Islet precursor cell (in vitro differentiated cells): ENCODE measurements around the gene KDM3A.

ENCODE experiments used
- DNase-seq: peaks from one replicate; pipeline ENCODE4 v3.0.0-alpha.2; 2018

Gene KDM3A, protein sequence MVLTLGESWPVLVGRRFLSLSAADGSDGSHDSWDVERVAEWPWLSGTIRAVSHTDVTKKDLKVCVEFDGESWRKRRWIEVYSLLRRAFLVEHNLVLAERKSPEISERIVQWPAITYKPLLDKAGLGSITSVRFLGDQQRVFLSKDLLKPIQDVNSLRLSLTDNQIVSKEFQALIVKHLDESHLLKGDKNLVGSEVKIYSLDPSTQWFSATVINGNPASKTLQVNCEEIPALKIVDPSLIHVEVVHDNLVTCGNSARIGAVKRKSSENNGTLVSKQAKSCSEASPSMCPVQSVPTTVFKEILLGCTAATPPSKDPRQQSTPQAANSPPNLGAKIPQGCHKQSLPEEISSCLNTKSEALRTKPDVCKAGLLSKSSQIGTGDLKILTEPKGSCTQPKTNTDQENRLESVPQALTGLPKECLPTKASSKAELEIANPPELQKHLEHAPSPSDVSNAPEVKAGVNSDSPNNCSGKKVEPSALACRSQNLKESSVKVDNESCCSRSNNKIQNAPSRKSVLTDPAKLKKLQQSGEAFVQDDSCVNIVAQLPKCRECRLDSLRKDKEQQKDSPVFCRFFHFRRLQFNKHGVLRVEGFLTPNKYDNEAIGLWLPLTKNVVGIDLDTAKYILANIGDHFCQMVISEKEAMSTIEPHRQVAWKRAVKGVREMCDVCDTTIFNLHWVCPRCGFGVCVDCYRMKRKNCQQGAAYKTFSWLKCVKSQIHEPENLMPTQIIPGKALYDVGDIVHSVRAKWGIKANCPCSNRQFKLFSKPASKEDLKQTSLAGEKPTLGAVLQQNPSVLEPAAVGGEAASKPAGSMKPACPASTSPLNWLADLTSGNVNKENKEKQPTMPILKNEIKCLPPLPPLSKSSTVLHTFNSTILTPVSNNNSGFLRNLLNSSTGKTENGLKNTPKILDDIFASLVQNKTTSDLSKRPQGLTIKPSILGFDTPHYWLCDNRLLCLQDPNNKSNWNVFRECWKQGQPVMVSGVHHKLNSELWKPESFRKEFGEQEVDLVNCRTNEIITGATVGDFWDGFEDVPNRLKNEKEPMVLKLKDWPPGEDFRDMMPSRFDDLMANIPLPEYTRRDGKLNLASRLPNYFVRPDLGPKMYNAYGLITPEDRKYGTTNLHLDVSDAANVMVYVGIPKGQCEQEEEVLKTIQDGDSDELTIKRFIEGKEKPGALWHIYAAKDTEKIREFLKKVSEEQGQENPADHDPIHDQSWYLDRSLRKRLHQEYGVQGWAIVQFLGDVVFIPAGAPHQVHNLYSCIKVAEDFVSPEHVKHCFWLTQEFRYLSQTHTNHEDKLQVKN (N-terminal part only)

GRCh38 chr2:86440631-86441391 is at the start of gene KDM3A:
KDM3A (plus strand) TSS chr2:86441371; CDS start chr2:86442048, 677 bp downstream.
- peak; percentile 100 for DNase-seq

DNA sequence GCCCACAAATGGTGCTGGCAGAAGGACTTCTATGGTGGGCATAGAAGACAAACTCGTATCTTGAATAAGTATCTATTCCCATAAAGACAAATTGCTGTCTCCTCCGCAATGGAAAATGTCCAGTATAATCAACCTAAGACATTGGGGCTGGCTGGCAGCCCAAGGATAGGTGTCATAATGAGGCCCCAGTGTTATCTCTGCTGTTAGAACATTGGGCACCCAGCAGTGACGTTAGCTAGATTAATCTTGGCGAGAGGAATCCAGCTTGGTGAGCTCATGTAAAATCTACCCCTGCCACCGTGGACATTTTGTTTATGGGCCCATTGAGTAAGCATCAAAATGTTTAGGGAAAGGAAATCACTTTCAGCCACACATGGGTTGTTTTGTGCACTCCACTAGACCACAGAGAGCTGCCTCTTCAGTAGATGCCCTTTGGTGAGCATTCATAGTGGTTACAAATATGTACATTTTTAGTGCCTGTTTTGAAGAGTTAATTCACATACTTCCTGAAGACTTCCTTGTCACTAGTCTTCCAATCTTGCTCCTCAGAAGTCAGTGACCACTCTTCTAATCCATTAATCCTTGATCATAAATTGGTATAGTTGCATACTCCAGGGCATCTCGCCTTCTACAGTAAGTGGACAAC is 48.2 kb upstream of the KDM3A start:
- no peak for DNase-seq

DNA sequence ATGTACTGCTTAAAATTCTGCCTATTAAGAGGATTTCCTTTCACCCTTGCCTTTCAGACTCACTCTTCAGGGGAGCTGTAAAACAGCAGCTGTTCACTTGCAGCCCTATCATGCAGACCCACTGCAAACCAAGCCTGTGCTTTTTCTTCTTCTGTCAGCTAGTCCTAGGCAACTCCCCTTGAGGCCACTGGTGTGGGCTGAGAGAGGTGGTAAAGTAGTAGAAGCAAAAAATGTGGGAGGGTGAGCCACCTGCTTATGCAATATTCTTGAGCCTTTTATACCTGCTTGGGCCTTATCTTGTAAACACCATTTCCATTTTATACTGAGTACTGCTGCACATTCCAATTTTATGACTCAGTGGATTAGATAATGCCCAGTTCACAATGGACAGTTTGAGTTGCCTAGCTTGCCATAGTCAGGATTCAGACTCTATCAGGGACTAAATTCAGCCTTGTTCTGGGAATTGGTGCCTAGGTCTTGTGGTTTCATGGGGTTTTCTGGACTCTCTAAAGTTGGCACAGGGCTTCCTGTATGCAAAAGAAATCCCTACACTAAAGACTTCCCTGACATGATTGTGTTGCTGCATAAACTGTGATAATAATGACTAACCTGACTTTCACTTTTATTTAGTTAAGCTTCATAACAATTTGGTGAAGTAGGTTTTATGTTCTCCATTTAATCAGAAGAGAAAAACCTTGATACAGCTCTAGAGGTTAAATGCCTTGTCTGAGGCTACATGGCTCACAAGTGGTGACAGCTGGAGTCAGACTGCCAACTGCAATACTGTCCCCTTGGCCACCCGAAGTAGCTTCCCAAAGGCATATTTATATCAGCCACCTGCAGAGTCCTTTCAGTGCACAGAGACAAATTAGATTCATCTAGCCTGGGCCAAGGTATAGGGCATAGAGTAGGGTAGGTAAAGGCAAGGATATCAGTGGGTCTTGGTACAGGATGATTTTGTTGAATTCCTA is 47.4 kb upstream of the KDM3A start:
- DNase-seq = no peak

- no peak for DNase-seq
Observed at GRCh38 chr2:86396291-86396785, 44.8 kb upstream of the KDM3A start.

- DNase-seq = no peak
Observed at GRCh38 chr2:86397986-86398385, 43.2 kb upstream of the KDM3A start.

GRCh38 chr2:86398500-86399474 is 42.4 kb upstream of the KDM3A start:
- no peak for DNase-seq

DNA sequence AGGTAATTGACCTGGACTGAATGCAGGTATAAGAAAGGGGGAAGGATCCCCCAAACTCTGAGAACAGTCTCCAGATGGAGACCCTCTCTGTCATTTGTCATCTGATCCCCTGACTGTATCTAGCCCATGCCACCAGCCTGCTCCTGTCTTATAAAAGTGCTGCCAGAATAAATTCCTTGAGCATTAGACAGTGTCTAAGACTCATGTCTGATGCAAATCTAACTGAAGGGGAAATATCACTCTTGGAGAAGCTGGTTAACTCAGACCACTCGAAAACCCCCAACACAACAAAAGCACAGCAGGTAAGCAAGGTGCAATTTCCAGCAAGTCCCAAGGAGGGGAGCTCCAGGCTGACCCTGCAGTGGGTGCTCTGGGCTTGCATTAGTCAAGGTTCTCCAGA is 40.9 kb upstream of the KDM3A start:
- DNase-seq = no peak

- DNase-seq = no peak
Observed at GRCh38 chr2:86410581-86410980, 30.6 kb upstream of the KDM3A start.

DNA sequence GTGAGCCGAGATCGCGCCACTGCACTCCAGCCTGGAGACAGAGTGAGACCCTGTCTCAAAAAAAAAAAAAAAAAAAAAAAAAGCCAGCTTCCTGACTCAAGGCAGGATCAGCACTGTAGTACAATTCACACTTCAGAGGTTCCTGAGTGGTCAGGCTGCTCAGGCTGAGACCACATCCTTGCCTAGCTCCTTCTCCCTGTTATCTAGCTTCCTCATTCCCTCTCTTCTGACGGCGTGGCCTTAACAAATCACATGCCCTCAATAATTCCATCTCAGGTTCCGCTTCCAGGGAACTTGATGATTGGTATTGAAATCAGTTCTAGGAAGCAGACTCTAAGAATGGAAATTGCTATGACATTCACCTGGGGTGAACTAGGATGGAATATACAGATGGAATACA is 29.8 kb upstream of the KDM3A start:
- no peak for DNase-seq

DNA sequence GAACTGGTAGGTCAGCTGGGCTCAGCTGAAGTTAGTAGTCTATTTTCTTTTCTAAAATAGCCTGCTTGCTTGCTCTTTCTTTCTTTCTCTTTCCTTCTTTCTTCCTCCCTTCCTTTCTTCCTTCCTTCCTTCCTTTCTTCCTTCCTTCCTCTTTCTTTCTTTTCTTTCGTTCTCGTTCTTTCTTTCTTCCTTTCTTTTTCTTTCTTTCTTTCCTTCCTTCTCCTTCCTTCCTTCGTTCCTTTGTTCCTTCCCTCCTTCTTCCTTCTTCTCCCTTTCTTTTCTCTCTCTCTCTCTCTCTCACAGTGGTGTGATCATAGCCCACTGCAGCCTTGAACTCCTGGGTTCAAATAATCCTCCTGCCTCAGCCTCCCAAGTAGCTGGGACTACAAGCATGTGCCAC is 29.2 kb upstream of the KDM3A start:
- no peak for DNase-seq

DNA sequence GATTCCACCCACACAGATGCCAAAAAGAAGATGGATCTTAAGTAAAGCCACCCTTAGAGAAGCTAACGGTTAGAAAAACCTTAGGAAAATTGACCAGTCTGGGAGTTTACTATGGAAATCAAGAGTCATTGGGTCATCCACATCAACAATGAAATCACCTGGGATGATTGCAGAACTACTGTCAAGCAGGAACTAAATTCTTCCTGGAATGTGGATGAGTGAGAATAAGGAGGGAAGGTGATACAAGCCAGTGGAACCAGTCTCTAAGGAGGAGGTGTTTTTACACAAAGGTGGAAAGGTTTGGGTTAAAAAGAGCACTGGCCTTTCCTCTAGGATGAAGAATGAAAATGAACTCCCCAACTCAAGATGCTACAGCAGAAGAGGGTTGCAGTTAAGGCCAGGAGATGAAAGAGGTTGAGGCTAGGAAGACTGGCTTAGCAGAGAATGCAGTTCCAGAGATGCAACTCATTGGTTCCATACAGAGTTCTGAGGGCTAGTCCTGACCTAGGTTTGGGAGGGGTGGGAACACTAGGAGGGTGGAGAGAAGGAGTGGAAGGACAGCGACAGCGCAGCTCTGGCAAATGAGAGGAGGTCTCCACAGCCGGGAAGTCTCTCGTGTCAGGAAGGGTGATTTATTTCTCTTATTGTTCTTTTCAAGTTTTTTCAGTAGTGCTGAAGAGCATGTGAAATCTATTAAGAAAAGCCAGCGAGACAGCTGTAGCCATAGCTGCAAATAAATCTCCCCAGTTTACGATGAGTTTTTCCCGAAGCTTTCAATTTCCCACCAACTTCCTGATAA is 27.7 kb upstream of the KDM3A start:
- DNase-seq = no peak

DNA sequence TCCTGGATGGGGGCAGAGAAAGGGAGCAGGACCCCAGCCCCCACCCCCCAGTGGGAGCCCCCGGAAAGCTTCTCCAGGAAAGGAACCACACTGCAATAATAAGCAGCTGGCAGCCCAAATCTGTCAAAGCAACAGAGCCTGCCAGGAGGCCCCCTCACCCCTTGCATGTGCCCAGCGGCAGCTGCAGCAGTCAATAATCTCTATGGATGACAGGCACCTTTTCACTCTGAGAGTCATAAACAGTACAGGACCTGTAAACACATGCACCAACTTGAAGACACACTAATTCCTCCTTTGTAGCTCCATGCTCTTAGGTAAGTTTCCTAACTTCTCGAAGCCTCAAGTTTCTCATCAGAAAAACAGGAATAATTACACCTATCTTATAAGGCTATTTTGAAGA is 26.2 kb upstream of the KDM3A start:
- DNase-seq = no peak

- no peak for DNase-seq
Observed at GRCh38 chr2:86416146-86416545, 25.0 kb upstream of the KDM3A start.

GRCh38 chr2:86417961-86418360 is 23.2 kb upstream of the KDM3A start:
- no peak for DNase-seq

DNA sequence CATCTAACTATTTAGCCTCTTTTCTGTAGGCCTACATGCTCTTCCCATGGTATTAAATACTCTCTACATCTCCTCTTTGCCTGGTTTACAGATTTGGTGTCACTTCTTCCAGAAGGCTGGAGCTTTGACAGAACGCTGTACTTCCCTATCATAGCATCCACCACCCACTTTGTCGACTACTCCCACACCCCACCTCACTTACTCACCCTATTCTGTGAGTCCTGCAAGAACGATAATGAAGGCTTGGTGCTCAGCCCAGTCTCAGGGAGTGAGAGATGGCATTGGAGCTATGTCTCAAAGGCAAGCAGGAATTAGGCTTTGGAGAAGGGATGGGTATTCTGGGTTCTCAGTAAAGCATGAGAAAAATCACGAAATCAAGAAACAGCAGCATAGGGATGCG is 20.3 kb upstream of the KDM3A start:
- no peak for DNase-seq

GRCh38 chr2:86426271-86426670 is 14.9 kb upstream of the KDM3A start:
- DNase-seq = no peak

DNA sequence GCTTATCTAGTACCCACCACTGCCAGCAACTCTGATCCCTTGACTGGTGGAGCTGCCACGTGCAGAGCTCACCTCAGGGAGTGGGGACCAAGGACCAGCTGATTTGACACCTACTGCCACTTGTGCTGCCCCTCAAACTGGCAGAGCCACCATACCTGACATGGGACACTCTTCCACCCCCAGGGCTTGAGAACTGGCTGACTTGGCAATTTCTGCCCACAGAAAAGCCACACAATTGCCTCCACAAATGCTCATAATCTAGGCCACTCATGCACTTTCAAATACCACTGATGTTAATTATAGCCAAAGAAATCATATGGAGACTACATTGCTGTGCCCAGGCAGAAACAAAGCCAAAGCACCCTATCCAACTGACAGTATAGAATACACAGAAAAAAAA is 11.8 kb upstream of the KDM3A start:
- DNase-seq = no peak

DNA sequence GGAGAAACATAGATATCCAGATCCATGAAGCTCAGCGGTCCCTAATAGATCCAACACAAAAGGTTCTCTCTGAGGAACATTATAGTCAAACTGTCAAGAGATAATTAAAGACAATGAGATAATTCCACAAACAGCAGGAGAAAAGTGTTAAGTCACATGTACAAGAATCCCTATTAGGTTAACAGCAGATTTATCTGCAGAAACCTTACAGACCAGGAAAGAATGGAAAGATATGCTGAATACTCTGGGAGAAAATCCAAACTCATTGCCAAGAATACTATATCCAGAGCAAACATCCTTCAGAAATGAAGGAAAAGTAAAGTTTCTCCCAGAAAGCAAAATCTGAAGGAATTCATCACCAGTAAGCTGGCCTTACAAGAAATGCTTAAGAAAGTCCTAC is 10.8 kb upstream of the KDM3A start:
- no peak for DNase-seq
